Right renal pelvis (tissue), 4 donors: ENCODE results near the gene GH2. TPM values are rescaled to one million over a fixed set of nuclear protein-coding genes. Genes with fewer than 3 reads are reported as not detected.
"Not testable (repeated sequence)": the region's sequence is repeated elsewhere in the genome, so short reads cannot be mapped to it uniquely, and the experiment has no call there.

Source experiments
- DNase-seq, 4 donors: peaks; one replicate each; pipeline ENCODE4 v3.0.0-alpha.2; 2013; ENCODE audit warnings: low read depth in 4 of 4, low spot score in 3 of 4, missing footprints in 1 of 4
- polyA plus RNA-seq, 4 donors: library from polyadenylated mRNA; unstranded; fragments of 120-200 nt; gene quantifications; one replicate each; pipeline ENCODE4 v1.2.1, GENCODE V29; 2013; ENCODE audit not compliant: insufficient read length in 4 of 4

The GH2 gene
- polyA plus RNA-seq, 4 donors: not detected

GRCh38 chr17:63878413-63878812, 3.3 kb downstream of the GH2 start:
- DNase-seq: not testable (repeated sequence)

GRCh38 chr17:63874693-63875092, 7.1 kb downstream of the GH2 start:
- not testable (repeated sequence) for DNase-seq

- not testable (repeated sequence) for DNase-seq
These were observed 7.6 kb downstream of the GH2 start for GRCh38 chr17:63874061-63874626.

- DNase-seq: not testable (repeated sequence)
These were observed 8.2 kb downstream of the GH2 start, which contains the start of gene CSH2 for GRCh38 chr17:63873577-63873976. Gene CSH2, minus strand, starts transcription at chr17:63873677. Its CDS starts 63 bp downstream, at chr17:63873614.

- DNase-seq: not testable (repeated sequence)
These were observed 9.9 kb downstream of the GH2 start for GRCh38 chr17:63871646-63872365.

GRCh38 chr17:63870292-63870665, 11.5 kb downstream of the GH2 start:
- DNase-seq: not testable (repeated sequence)

- not testable (repeated sequence) for DNase-seq
These were observed 12.1 kb downstream of the GH2 start for GRCh38 chr17:63869491-63870291.

GRCh38 chr17:63866625-63867024, 15.1 kb downstream of the GH2 start:
- not testable (repeated sequence) for DNase-seq

GRCh38 chr17:63859257-63859656, 22.5 kb downstream of the GH2 start:
- DNase-seq: no peak

GRCh38 chr17:63856425-63856824, 25.3 kb downstream of the GH2 start:
- DNase-seq: not testable (repeated sequence)

GRCh38 chr17:63855185-63855584, 26.6 kb downstream of the GH2 start:
- no peak for DNase-seq

GRCh38 chr17:63854709-63855108, 27.0 kb downstream of the GH2 start:
- DNase-seq: no peak

GRCh38 chr17:63853260-63853659, 28.5 kb downstream of the GH2 start:
- no peak for DNase-seq

- DNase-seq: no peak
These were observed 31.3 kb downstream of the GH2 start for GRCh38 chr17:63850401-63850800.

- peak in 3 of 4 donors; percentile 64 to 81 (median 75) for DNase-seq
These were observed 32.7 kb downstream of the GH2 start for GRCh38 chr17:63848834-63849689.

- DNase-seq: no peak
These were observed 34.1 kb downstream of the GH2 start for GRCh38 chr17:63847525-63848249.

- no peak for DNase-seq
These were observed 36.2 kb downstream of the GH2 start for GRCh38 chr17:63845509-63845908.

- no peak for DNase-seq
These were observed 37.6 kb downstream of the GH2 start for GRCh38 chr17:63843910-63844677.

- peak in 1 of 4 donors; percentile 16 for DNase-seq
These were observed 38.3 kb downstream of the GH2 start for GRCh38 chr17:63843387-63843888.
